Neural progenitor cell (in vitro differentiated cells): ENCODE measurements around the gene KCNH1. TPM values are rescaled to one million over a fixed set of nuclear protein-coding genes. Genes with fewer than 3 reads are reported as not detected.

Experiments
- DNase-seq: peaks from one replicate; pipeline ENCODE4 v3.0.0-alpha.2; 2016; ENCODE audit warnings: low spot score
- H2AFZ ChIP-seq: fragments of 200-600 bp; sonication (generic); replicated peaks from 2 replicates; pipeline ENCODE4 v1.6.1; 2016; ENCODE audit warnings: antibody characterized with exemption
- H3F3A ChIP-seq: fragments of 200-600 bp; sonication (generic); 2 replicates; pipeline ENCODE4 v1.6.1; 2016; ENCODE audit warnings: antibody characterized with exemption, low read depth
- H3K27ac ChIP-seq: fragments of 200-600 bp; sonication (generic); 2 replicates; pipeline ENCODE4 v1.5.1; 2016; ENCODE audit warnings: mild to moderate bottlenecking
- H3K27me3 ChIP-seq: fragments of 200-600 bp; sonication (generic); 2 replicates; pipeline ENCODE4 v1.6.1; 2016; ENCODE audit warnings: mild to moderate bottlenecking, moderate library complexity
- H3K36me3 ChIP-seq: fragments of 200-600 bp; sonication (generic); 2 replicates; pipeline ENCODE4 v1.5.1; 2016
- H3K4me1 ChIP-seq: fragments of 200-600 bp; sonication (generic); 2 replicates; pipeline ENCODE4 v1.6.1; 2016; ENCODE audit warnings: mixed run types
- H3K4me2 ChIP-seq: fragments of 200-600 bp; sonication (generic); 2 replicates; pipeline ENCODE4 v1.6.1; 2016
- H3K4me3 ChIP-seq: fragments of 200-600 bp; sonication (generic); 2 replicates; pipeline ENCODE4 v1.5.1; 2016
- H3K79me2 ChIP-seq: fragments of 200-600 bp; sonication (generic); 2 replicates; pipeline ENCODE4 v1.6.1; 2016; ENCODE audit warnings: low read depth
- H3K9ac ChIP-seq: fragments of 200-600 bp; sonication (generic); 2 replicates; pipeline ENCODE4 v1.6.1; 2016
- H3K9me3 ChIP-seq: fragments of 200-600 bp; sonication (generic); 2 replicates; pipeline ENCODE4 v1.5.1; 2016; ENCODE audit warnings: low read depth
- H4K20me1 ChIP-seq: fragments of 200-600 bp; sonication (generic); 2 replicates; pipeline ENCODE4 v1.6.1; 2016; ENCODE audit warnings: low read depth
- H3K27ac Mint-ChIP-seq: 3 replicates; pipeline ENCODE4 v1.8.0; 2021; ENCODE audit warnings: mixed read lengths
- H3K27me3 Mint-ChIP-seq: 2 replicates; pipeline ENCODE4 v1.8.0; 2022; ENCODE audit warnings: low read depth, mild to moderate bottlenecking, inconsistent platforms, moderate library complexity, mixed read lengths; ENCODE audit not compliant: insufficient read depth
- H3K36me3 Mint-ChIP-seq: 3 replicates; pipeline ENCODE4 v1.8.0; 2021; ENCODE audit warnings: mixed read lengths
- H3K4me1 Mint-ChIP-seq: 3 replicates; pipeline ENCODE4 v1.8.0; 2021; ENCODE audit warnings: mixed read lengths
- H3K4me3 Mint-ChIP-seq: 3 replicates; pipeline ENCODE4 v1.8.0; 2021; ENCODE audit warnings: mild to moderate bottlenecking, moderate library complexity, mixed read lengths
- H3K9me3 Mint-ChIP-seq: 3 replicates; pipeline ENCODE4 v1.8.0; 2020; ENCODE audit warnings: mixed read lengths
- EZH2 ChIP-seq: fragments of 200-600 bp; sonication (generic); IDR thresholded peaks from 2 replicates; pipeline ENCODE4 v1.6.1; 2017; ENCODE audit warnings: antibody characterized with exemption, mild to moderate bottlenecking, moderate library complexity
- EZH2phosphoT487 ChIP-seq: fragments of 200-600 bp; sonication (generic); IDR thresholded peaks from 2 replicates; pipeline ENCODE4 v1.6.1; 2017; ENCODE audit warnings: antibody characterized with exemption
- total RNA-seq: library from RNA; depleted of rRNA; stranded (reverse); fragments of >200 nt; gene quantifications from 2 replicates; pipeline ENCODE4 v1.2.3, GENCODE V29; 2015; ENCODE audit warnings: low replicate concordance
- TF ChIP-seq, protein P1 (sequence below): fragments of 200-600 bp; sonication (generic); IDR thresholded peaks from 2 replicates; pipeline ENCODE4 v1.5.1; 2017; ENCODE audit warnings: antibody characterized with exemption, mild to moderate bottlenecking

KCNH1 gene
- total RNA-seq, 1 donor from 2014 or later = 1.6 TPM

DNA sequence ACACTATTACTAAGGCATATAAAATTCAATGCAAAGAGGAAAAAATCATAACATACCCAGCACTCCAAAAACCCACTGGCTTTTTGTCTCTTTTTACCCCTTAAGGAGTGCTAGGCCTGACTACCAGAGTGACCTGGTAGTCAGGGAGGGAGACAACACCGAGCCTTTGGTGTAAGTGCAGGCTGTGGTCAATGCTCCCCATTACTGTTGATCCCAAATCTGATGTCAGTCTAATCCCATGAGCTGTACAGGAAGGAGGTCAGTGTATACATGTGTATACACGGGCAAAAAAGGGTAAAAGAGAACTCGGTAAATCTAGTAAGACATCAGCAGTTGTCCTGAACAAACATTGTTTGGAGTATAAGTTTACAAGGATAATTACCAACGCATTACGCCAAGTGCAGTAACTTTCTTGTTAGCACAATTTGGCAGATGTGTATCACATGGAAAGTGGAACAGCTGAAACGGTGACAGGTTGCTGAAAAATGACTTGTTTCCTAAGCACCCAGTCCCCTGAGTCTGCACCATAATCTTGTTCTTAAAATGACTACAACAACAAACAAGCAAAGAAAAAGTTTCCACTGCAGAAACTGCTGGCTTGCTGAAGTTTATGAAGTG is 217.9 kb downstream of the KCNH1 start:
- Mint-ChIP-seq H3K27ac (no peak overlapping the region), H3K4me1 (peaks cover 8% of the 10 kb centered on the region)
- no peak overlapping the region for H3K9ac ChIP-seq

DNA sequence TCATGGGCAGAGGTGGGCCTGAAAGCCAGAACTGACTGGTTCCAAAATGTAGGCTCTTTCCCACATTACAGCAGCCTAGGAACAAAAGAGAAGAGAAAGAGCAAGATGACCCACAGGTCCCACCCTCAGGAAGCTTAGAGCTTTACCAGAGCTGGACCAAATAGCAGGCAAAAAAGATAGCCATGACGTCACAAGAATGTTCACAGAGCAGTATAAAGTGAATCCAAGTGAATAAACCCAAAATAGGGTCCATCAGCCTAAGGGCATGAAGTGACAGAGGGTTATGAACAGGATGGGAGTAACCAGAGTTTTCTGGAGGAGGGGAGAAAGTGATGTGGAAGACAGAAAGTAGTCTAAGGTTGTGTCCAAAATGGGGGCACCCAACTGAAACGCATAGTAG is 221.2 kb downstream of the KCNH1 start:
- no peak overlapping the region for H3K27ac ChIP-seq
- Mint-ChIP-seq H3K27me3 (peaks cover 2% of the 10 kb centered on the region), H3K27ac (no peak overlapping the region), H3K4me3 (no peak overlapping the region), H3K4me1 (peaks cover 3% of the 10 kb centered on the region), H3K9me3 (no peaks in the 10 kb centered on the region), H3K36me3 (no peaks in the 10 kb centered on the region)
- no peak overlapping the region for H3K4me2 ChIP-seq
- no peaks in the 10 kb centered on the region for H3K36me3 ChIP-seq
- H3K79me2 ChIP-seq = no peaks in the 10 kb centered on the region
- no peaks in the 10 kb centered on the region for H3K27me3 ChIP-seq
- no peak overlapping the region for H3K9ac ChIP-seq
- no peak overlapping the region for H2AFZ ChIP-seq
- H4K20me1 ChIP-seq = no peaks in the 10 kb centered on the region
- H3F3A ChIP-seq = peaks cover 9% of the 10 kb centered on the region
- peaks cover 20% of the 10 kb centered on the region for H3K4me1 ChIP-seq
- no peaks in the 10 kb centered on the region for H3K9me3 ChIP-seq
- DNase-seq = no peak
- H3K4me3 ChIP-seq = no peak overlapping the region
- TF ChIP-seq, protein P1, sequence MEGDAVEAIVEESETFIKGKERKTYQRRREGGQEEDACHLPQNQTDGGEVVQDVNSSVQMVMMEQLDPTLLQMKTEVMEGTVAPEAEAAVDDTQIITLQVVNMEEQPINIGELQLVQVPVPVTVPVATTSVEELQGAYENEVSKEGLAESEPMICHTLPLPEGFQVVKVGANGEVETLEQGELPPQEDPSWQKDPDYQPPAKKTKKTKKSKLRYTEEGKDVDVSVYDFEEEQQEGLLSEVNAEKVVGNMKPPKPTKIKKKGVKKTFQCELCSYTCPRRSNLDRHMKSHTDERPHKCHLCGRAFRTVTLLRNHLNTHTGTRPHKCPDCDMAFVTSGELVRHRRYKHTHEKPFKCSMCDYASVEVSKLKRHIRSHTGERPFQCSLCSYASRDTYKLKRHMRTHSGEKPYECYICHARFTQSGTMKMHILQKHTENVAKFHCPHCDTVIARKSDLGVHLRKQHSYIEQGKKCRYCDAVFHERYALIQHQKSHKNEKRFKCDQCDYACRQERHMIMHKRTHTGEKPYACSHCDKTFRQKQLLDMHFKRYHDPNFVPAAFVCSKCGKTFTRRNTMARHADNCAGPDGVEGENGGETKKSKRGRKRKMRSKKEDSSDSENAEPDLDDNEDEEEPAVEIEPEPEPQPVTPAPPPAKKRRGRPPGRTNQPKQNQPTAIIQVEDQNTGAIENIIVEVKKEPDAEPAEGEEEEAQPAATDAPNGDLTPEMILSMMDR = no peak
- no peak for TF ChIP-seq EZH2
- no peak for TF ChIP-seq EZH2phosphoT487

More for the DNA sequence above, 217.9 kb downstream of the KCNH1 start:
- Mint-ChIP-seq H3K4me3 (no peak overlapping the region), H3K36me3 (no peaks in the 10 kb centered on the region), H3K27me3 (peaks cover 2% of the 10 kb centered on the region), H3K9me3 (no peaks in the 10 kb centered on the region)
- Histone ChIP-seq H3K4me3 (no peak overlapping the region), H4K20me1 (no peaks in the 10 kb centered on the region), H3K79me2 (no peaks in the 10 kb centered on the region), H3K4me2 (no peak overlapping the region), H3K27me3 (no peaks in the 10 kb centered on the region), H3F3A (peaks cover 20% of the 10 kb centered on the region), H3K4me1 (peaks cover 27% of the 10 kb centered on the region), H3K36me3 (no peaks in the 10 kb centered on the region), H3K27ac (no peak overlapping the region), H2AFZ (peak overlapping the region; percentile 68), H3K9me3 (no peaks in the 10 kb centered on the region)
- no peak for DNase-seq
- TF ChIP-seq EZH2 (no peak), EZH2phosphoT487 (no peak)
- TF ChIP-seq, protein P1 = no peak

- H2AFZ ChIP-seq = no peak overlapping the region
- TF ChIP-seq EZH2 = no peak
- no peak for TF ChIP-seq EZH2phosphoT487
- TF ChIP-seq, protein P1 = no peak
Observed at GRCh38 chr1:210910020-210910575, 223.8 kb downstream of the KCNH1 start.

More at GRCh38 chr1:210910020-210910575, 223.8 kb downstream of the KCNH1 start:
- no peaks in the 10 kb centered on the region for H3K79me2 ChIP-seq
- H3K27ac Mint-ChIP-seq = no peak overlapping the region
- H3K9me3 Mint-ChIP-seq = no peaks in the 10 kb centered on the region
- H3K4me1 Mint-ChIP-seq = peaks cover 9% of the 10 kb centered on the region
- H3K9me3 ChIP-seq = no peaks in the 10 kb centered on the region
- no peak overlapping the region for H3K4me3 Mint-ChIP-seq
- H3K27me3 Mint-ChIP-seq = no peaks in the 10 kb centered on the region
- no peak for DNase-seq
- H3K9ac ChIP-seq = no peak overlapping the region
- H3K4me3 ChIP-seq = no peak overlapping the region
- no peaks in the 10 kb centered on the region for H3F3A ChIP-seq
- H3K4me1 ChIP-seq = peaks cover 13% of the 10 kb centered on the region
- H4K20me1 ChIP-seq = no peaks in the 10 kb centered on the region
- no peaks in the 10 kb centered on the region for H3K27me3 ChIP-seq
- H3K4me2 ChIP-seq = no peak overlapping the region
- no peaks in the 10 kb centered on the region for H3K36me3 ChIP-seq
- H3K27ac ChIP-seq = no peak overlapping the region
- H3K36me3 Mint-ChIP-seq = no peaks in the 10 kb centered on the region
